HepG2 (cell line): ENCODE measurements around the gene RHBDL1. TPM values are rescaled to one million over a fixed set of nuclear protein-coding genes. Genes with fewer than 3 reads are reported as not detected.

ENCODE experiments used
- FOXO4 ChIP-seq: sonication (generic); formaldehyde crosslinking; conservative IDR thresholded peaks from 2 replicates; pipeline ENCODE4 v1.8.1; 2023; ENCODE audit warnings: missing genetic modification reagents
- GABPA ChIP-seq, 2 experiments: IDR thresholded peaks; 2 replicates each; pipeline ENCODE4 v1.6.1; 2011 to 2016; ENCODE audit warnings: low read depth in 2 of 2, low read length in 1 of 2, missing biosample characterization in 1 of 2, missing genetic modification characterization in 1 of 2
- GZF1 ChIP-seq: sonication (generic); formaldehyde crosslinking; IDR thresholded peaks from 2 replicates; pipeline ENCODE4 v1.5.1; 2020; ENCODE audit warnings: mild to moderate bottlenecking, missing genetic modification reagents
- HDAC6 ChIP-seq: fragments of 200-600 bp; sonication (generic); IDR thresholded peaks from 2 replicates; pipeline ENCODE4 v1.7.0; 2017; ENCODE audit warnings: mild to moderate bottlenecking, antibody characterized with exemption, low read length, low read depth
- KAT8 ChIP-seq: IDR thresholded peaks from 2 replicates; pipeline ENCODE4 v1.6.1; 2016; ENCODE audit warnings: missing genetic modification reagents, missing compliant biosample characterization
- MIXL1 ChIP-seq: IDR thresholded peaks from 2 replicates; pipeline ENCODE4 v1.6.1; 2016
- MTA1 ChIP-seq: sonication (generic); formaldehyde crosslinking; IDR thresholded peaks from 2 replicates; pipeline ENCODE4 v1.4.0; 2020; ENCODE audit warnings: missing genetic modification reagents, mild to moderate bottlenecking, borderline replicate concordance
- MTERF4 ChIP-seq: sonication (generic); formaldehyde crosslinking; IDR thresholded peaks from 2 replicates; pipeline ENCODE4 v1.8.0; 2023; ENCODE audit warnings: mild to moderate bottlenecking, missing genetic modification reagents
- MYNN ChIP-seq: sonication (generic); formaldehyde crosslinking; IDR thresholded peaks from 2 replicates; pipeline ENCODE4 v1.4.0; 2020; ENCODE audit warnings: mild to moderate bottlenecking, low read depth, missing genetic modification reagents
- PAXIP1 ChIP-seq: sonication (generic); formaldehyde crosslinking; conservative IDR thresholded peaks from 2 replicates; pipeline ENCODE4 v1.4.0; 2020; ENCODE audit warnings: mild to moderate bottlenecking, missing genetic modification reagents, moderate library complexity
- RARA ChIP-seq: IDR thresholded peaks from 2 replicates; pipeline ENCODE4 v1.6.1; 2016; ENCODE audit warnings: missing genetic modification reagents, missing compliant biosample characterization
- REPIN1 ChIP-seq: sonication (generic); formaldehyde crosslinking; IDR thresholded peaks from 2 replicates; pipeline ENCODE4 v1.8.0; 2022; ENCODE audit warnings: missing genetic modification reagents, low read depth, mild to moderate bottlenecking, borderline replicate concordance
- SIN3B ChIP-seq: fragments of 150-350 bp; IDR thresholded peaks from 2 replicates; pipeline ENCODE4 v1.6.1; 2014; ENCODE audit warnings: low read length
- SNAPC5 ChIP-seq: sonication (generic); formaldehyde crosslinking; IDR thresholded peaks from 2 replicates; pipeline ENCODE4 v1.8.1; 2023; ENCODE audit warnings: mild to moderate bottlenecking, missing genetic modification reagents, borderline replicate concordance
- TARDBP ChIP-seq: sonication (generic); formaldehyde crosslinking; IDR thresholded peaks from 2 replicates; pipeline ENCODE4 v1.8.0; 2022; ENCODE audit warnings: mild to moderate bottlenecking, missing genetic modification reagents
- ZMAT5 ChIP-seq: sonication (generic); formaldehyde crosslinking; IDR thresholded peaks from 2 replicates; pipeline ENCODE4 v1.5.0; 2020; ENCODE audit warnings: mild to moderate bottlenecking, low read depth, missing genetic modification reagents, borderline replicate concordance
- ZNF292 ChIP-seq: sonication (generic); formaldehyde crosslinking; IDR thresholded peaks from 2 replicates; pipeline ENCODE4 v1.8.1; 2022; ENCODE audit warnings: mild to moderate bottlenecking, low read depth, missing genetic modification reagents, borderline replicate concordance
- ZNF484 ChIP-seq: sonication (generic); formaldehyde crosslinking; IDR thresholded peaks from 2 replicates; pipeline ENCODE4 v1.5.1; 2020; ENCODE audit warnings: mild to moderate bottlenecking, low read depth, missing genetic modification reagents, borderline replicate concordance
- ZNF552 ChIP-seq: sonication (generic); formaldehyde crosslinking; IDR thresholded peaks from 2 replicates; pipeline ENCODE4 v1.9.0; 2022; ENCODE audit warnings: missing genetic modification reagents, mild to moderate bottlenecking, borderline replicate concordance
- ZNF614 ChIP-seq: IDR thresholded peaks from 2 replicates; pipeline ENCODE4 v1.6.1; 2018; ENCODE audit warnings: missing biosample characterization, missing genetic modification reagents, inconsistent platforms, borderline replicate concordance
- ZNF724P ChIP-seq: sonication (generic); formaldehyde crosslinking; IDR thresholded peaks from 2 replicates; pipeline ENCODE4 v1.8.0; 2022; ENCODE audit warnings: missing genetic modification reagents, borderline replicate concordance
- ZNF788 ChIP-seq: sonication (generic); formaldehyde crosslinking; IDR thresholded peaks from 2 replicates; pipeline ENCODE4 v1.5.0; 2020; ENCODE audit warnings: mild to moderate bottlenecking, missing genetic modification reagents, borderline replicate concordance
- ZSCAN29 ChIP-seq: sonication (generic); formaldehyde crosslinking; conservative IDR thresholded peaks from 2 replicates; pipeline ENCODE4 v1.4.0; 2020; ENCODE audit warnings: mild to moderate bottlenecking, missing genetic modification reagents
- polyA plus RNA-seq, 8 experiments: library from polyadenylated mRNA; depleted of rRNA in 3 of 8; stranded (reverse) in 7 of 8; unstranded in 1 of 8; fragments of >200 nt; fragmentation: Illumina TruSeq in 4 of 8; extraction: Trizol in 4 of 8; gene quantifications; 2 replicates each; pipeline versions ENCODE4 v1.2.1 to v1.2.3, GENCODE V29; 2011 to 2016; ENCODE audit warnings: low read depth in 4 of 8, missing spikeins in 1 of 8, mixed read lengths in 1 of 8; ENCODE audit not compliant: insufficient read depth in 1 of 8
- total RNA-seq, 5 experiments: library from RNA; depleted of rRNA; stranded (reverse); fragments of >200 nt; fragmentation: Illumina TruSeq; extraction: Trizol; gene quantifications; 2 replicates each; pipeline ENCODE4 v1.2.3, GENCODE V29; 2016; ENCODE audit warnings: low read depth in 1 of 5

Gene RHBDL1
- total and polyA plus RNA-seq, 2 of the 13 experiments (the other 11 are each of a cell fraction or from before 2014, with no cell fraction given): 1.8 to 3.8 TPM

- TF ChIP-seq MIXL1 (CRISPR knock-in tag): peak; percentile 43
- TF ChIP-seq SIN3B: no peak
- TF ChIP-seq GZF1: no peak
- TF ChIP-seq SNAPC5 (CRISPR knock-in tag): no peak
- TF ChIP-seq ZNF484 (CRISPR knock-in tag): no peak
- TF ChIP-seq KAT8 (CRISPR knock-in tag): peak; percentile 90; the same call in 1 of the 2 replicates
- TF ChIP-seq ZNF292: no peak
- no peak for TF ChIP-seq HDAC6
- TF ChIP-seq ZNF724P (CRISPR knock-in tag): peak; percentile 75; the same call in 1 of the 2 replicates
- no peak for TF ChIP-seq ZNF552 (CRISPR knock-in tag)
- TF ChIP-seq ZNF788 (CRISPR knock-in tag): peak; percentile 86; the same call in 1 of the 2 replicates
- peak; percentile 40; the same call in 1 of the 2 replicates for TF ChIP-seq RARA (CRISPR knock-in tag)
- TF ChIP-seq ZSCAN29 (CRISPR knock-in tag): no peak; the same call in none of the 2 replicates
- peak; percentile 59; the same call in 1 of the 2 replicates for TF ChIP-seq ZNF614 (CRISPR knock-in tag)
- peak; percentile 83; the same call in 1 of the 2 replicates for TF ChIP-seq MTA1 (CRISPR knock-in tag)
- TF ChIP-seq MYNN: no peak
- no peak for TF ChIP-seq ZMAT5 (CRISPR knock-in tag)
- no peak; the same call in 1 of the 2 replicates for TF ChIP-seq MTERF4 (CRISPR knock-in tag)
- peak; percentile 98 for TF ChIP-seq GABPA (IDR thresholded peaks at IDR 0.05; ENCODE audit: low read depth, low read length)
- TF ChIP-seq GABPA (CRISPR knock-in tag; IDR thresholded peaks at IDR 0.05; ENCODE audit: low read depth): peak; percentile 88
- TF ChIP-seq FOXO4 (CRISPR knock-in tag): no peak
- peak; percentile 85 for TF ChIP-seq TARDBP (CRISPR knock-in tag)
- TF ChIP-seq PAXIP1 (CRISPR knock-in tag): peak; percentile 51
- TF ChIP-seq REPIN1 (CRISPR knock-in tag): peak; percentile 34; the same call in 1 of the 2 replicates
Observed at GRCh38 chr16:667780-668518, 7.5 kb upstream of the RHBDL1 start, which contains the start of gene RHOT2 (continued).
